Gastroesophageal sphincter (tissue), 4 donors: ENCODE measurements around the gene ARHGAP28. TPM values are rescaled to one million over a fixed set of nuclear protein-coding genes. Genes with fewer than 3 reads are reported as not detected.

Experiments
- ATAC-seq: fragments of 150-250 bp; one replicate; pipeline ENCODE4 v1.9.1; 2016; ENCODE audit warnings: mild to moderate bottlenecking, moderate library complexity
- H3K27ac ChIP-seq, 4 donors: fragments of 200-600 bp; sonication (generic) in 3 of 4; 1 replicate in 3 of 4; 2 replicates in 1 of 4; pipeline ENCODE4 v1.5.1; 2016 to 2019
- H3K27me3 ChIP-seq: fragments of 200-600 bp; sonication (generic); one replicate; pipeline ENCODE4 v1.5.1; 2019
- H3K36me3 ChIP-seq, 2 donors: fragments of 200-600 bp; sonication (generic); one replicate each; pipeline ENCODE4 v1.5.1; 2019; ENCODE audit warnings: control low read depth in 1 of 2
- H3K4me1 ChIP-seq, 3 donors: fragments of 200-600 bp; sonication (generic); 1 replicate in 2 of 3; 2 replicates in 1 of 3; pipeline ENCODE4 v1.5.1; 2016 to 2019; ENCODE audit warnings: control low read depth in 2 of 3
- H3K4me3 ChIP-seq, 2 donors: fragments of 200-600 bp; sonication (generic); one replicate each; pipeline ENCODE4 v1.5.1; 2019; ENCODE audit warnings: mild to moderate bottlenecking in 1 of 2, moderate library complexity in 1 of 2
- H3K9me3 ChIP-seq, 3 donors: fragments of 200-600 bp; sonication (generic); one replicate each; pipeline ENCODE4 v1.5.1; 2017 to 2019; ENCODE audit warnings: control low read depth in 2 of 3
- EP300 ChIP-seq: sonication (generic); formaldehyde crosslinking; IDR thresholded peaks from one replicate; pipeline ENCODE4 v1.6.1; 2017; ENCODE audit warnings: antibody characterized with exemption, mild to moderate bottlenecking
- POLR2A ChIP-seq, 2 donors: fragments of 450-650 bp; IDR thresholded peaks; one replicate each; pipeline ENCODE4 v1.6.1; 2017; ENCODE audit warnings: antibody characterized with exemption in 2 of 2, mild to moderate bottlenecking in 2 of 2, moderate library complexity in 1 of 2
- POLR2AphosphoS5 ChIP-seq: sonication (generic); formaldehyde crosslinking; IDR thresholded peaks from one replicate; pipeline ENCODE4 v1.6.1; 2017; ENCODE audit warnings: antibody characterized with exemption
- WGBS, 2 donors: methylation state at CpG; one replicate each; pipeline ENCODE4 v1.1.5; 2018; ENCODE audit warnings: low coverage in 1 of 2; 5-methylcytosine and 5-hydroxymethylcytosine counted together
- total RNA-seq, 4 donors: library from RNA; depleted of rRNA; stranded (reverse); fragments of >200 nt; gene quantifications; one replicate each; pipeline ENCODE4 v1.1.0, GENCODE V29; 2016
- TF ChIP-seq, protein P1 (sequence below), 4 experiments: fragments of 200-600 bp in 2 of 4; fragments of 450-650 bp in 2 of 4; sonication (generic) in 1 of 4; IDR thresholded peaks; one replicate each; pipeline ENCODE4 v1.5.1; 2017 to 2019; ENCODE audit warnings: antibody characterized with exemption in 4 of 4, mild to moderate bottlenecking in 2 of 4, moderate library complexity in 2 of 4

ARHGAP28 gene
- total RNA-seq, 4 donors from 2014 or later, result 0.35 to 1.9 (median 1.1) TPM

GRCh38 chr18:6866552-6867085 is 137.1 kb downstream of the ARHGAP28 start:
- ATAC-seq, result no peak
- Histone ChIP-seq H3K9me3 (no peaks in the 10 kb centered on the region), H3K27ac (no peak overlapping the region), H3K4me1 (no peaks in the 10 kb centered on the region), H3K36me3 (no peaks in the 10 kb centered on the region), H3K4me3 (no peak overlapping the region), H3K27me3 (no peaks in the 10 kb centered on the region)
- 77 to 88% methylated on average over 2 to 3 of the region's 3 CpGs for WGBS, 2 donors
- TF ChIP-seq, protein P1, sequence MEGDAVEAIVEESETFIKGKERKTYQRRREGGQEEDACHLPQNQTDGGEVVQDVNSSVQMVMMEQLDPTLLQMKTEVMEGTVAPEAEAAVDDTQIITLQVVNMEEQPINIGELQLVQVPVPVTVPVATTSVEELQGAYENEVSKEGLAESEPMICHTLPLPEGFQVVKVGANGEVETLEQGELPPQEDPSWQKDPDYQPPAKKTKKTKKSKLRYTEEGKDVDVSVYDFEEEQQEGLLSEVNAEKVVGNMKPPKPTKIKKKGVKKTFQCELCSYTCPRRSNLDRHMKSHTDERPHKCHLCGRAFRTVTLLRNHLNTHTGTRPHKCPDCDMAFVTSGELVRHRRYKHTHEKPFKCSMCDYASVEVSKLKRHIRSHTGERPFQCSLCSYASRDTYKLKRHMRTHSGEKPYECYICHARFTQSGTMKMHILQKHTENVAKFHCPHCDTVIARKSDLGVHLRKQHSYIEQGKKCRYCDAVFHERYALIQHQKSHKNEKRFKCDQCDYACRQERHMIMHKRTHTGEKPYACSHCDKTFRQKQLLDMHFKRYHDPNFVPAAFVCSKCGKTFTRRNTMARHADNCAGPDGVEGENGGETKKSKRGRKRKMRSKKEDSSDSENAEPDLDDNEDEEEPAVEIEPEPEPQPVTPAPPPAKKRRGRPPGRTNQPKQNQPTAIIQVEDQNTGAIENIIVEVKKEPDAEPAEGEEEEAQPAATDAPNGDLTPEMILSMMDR (IDR thresholded peaks at IDR 0.05), result no peak
- no peak for TF ChIP-seq POLR2AphosphoS5
- no peak for TF ChIP-seq POLR2A (IDR thresholded peaks at IDR 0.05)
- no peak for TF ChIP-seq EP300

- H3K9me3 ChIP-seq, result no peaks in the 10 kb centered on the region
- whole genome bisulfite sequencing, 2 donors, result 97 to 100% methylated on average over 3 to 6 of the region's 6 CpGs
- H3K4me3 ChIP-seq, result no peak overlapping the region
- TF ChIP-seq EP300, result no peak
- TF ChIP-seq POLR2AphosphoS5, result no peak
- TF ChIP-seq, protein P1 (IDR thresholded peaks at IDR 0.05), result no peak
- TF ChIP-seq POLR2A (IDR thresholded peaks at IDR 0.05), result no peak
- H3K4me1 ChIP-seq, result no peaks in the 10 kb centered on the region
- no peak for ATAC-seq
- H3K27ac ChIP-seq, result no peak overlapping the region
- H3K27me3 ChIP-seq, result no peaks in the 10 kb centered on the region
- no peaks in the 10 kb centered on the region for H3K36me3 ChIP-seq
Observed at GRCh38 chr18:6868033-6868432, 138.5 kb downstream of the ARHGAP28 start.

DNA sequence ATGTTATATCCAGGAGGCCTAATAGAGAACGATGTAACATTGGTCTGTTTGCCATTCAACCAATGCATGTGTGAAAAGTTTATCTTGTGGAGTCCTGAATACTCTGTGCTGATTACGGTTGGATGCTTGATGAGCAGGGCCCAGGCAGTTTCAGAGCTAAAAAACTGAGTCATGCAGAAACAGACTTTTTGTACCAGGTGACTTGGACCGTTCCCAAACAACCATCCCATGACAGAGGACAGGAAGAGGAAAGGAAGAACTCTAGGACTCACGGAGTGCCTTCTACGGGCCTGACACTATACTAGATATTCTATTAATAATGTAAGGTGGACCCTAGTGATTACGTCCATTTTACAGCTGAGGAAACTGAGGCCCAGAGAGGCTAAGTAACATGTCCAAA is 142.1 kb downstream of the ARHGAP28 start:
- H3K27ac ChIP-seq, result no peak overlapping the region
- ATAC-seq, result no peak
- 82 to 83% methylated on average over 4 to 6 of the region's 6 CpGs for WGBS, 2 donors
- no peaks in the 10 kb centered on the region for H3K9me3 ChIP-seq
- TF ChIP-seq POLR2A (IDR thresholded peaks at IDR 0.05) (no peak), EP300 (no peak), POLR2AphosphoS5 (no peak)
- TF ChIP-seq, protein P1 (IDR thresholded peaks at IDR 0.05), result no peak
- no peaks in the 10 kb centered on the region for H3K36me3 ChIP-seq
- no peaks in the 10 kb centered on the region for H3K4me1 ChIP-seq
- no peaks in the 10 kb centered on the region for H3K27me3 ChIP-seq
- H3K4me3 ChIP-seq, result no peak overlapping the region

- no peaks in the 10 kb centered on the region for H3K4me1 ChIP-seq
- H3K9me3 ChIP-seq, result no peaks in the 10 kb centered on the region
- 86 to 89% methylated on average over 5 to 6 of the region's 6 CpGs for WGBS, 2 donors
- H3K27ac ChIP-seq, result no peak overlapping the region
- no peak for ATAC-seq
- no peaks in the 10 kb centered on the region for H3K27me3 ChIP-seq
- no peak overlapping the region for H3K4me3 ChIP-seq
- no peak for TF ChIP-seq POLR2AphosphoS5
- TF ChIP-seq EP300, result no peak
- TF ChIP-seq POLR2A (IDR thresholded peaks at IDR 0.05), result no peak
- TF ChIP-seq, protein P1 (IDR thresholded peaks at IDR 0.05), result no peak
- no peaks in the 10 kb centered on the region for H3K36me3 ChIP-seq
Observed at GRCh38 chr18:6873040-6873751, 143.7 kb downstream of the ARHGAP28 start.

GRCh38 chr18:6874315-6874714 is 144.8 kb downstream of the ARHGAP28 start:
- H3K27ac ChIP-seq, result no peak overlapping the region
- no peak for ATAC-seq
- no peaks in the 10 kb centered on the region for H3K4me1 ChIP-seq
- TF ChIP-seq EP300, result no peak
- TF ChIP-seq, protein P1 (IDR thresholded peaks at IDR 0.05), result no peak
- H3K4me3 ChIP-seq, result no peak overlapping the region
- no peaks in the 10 kb centered on the region for H3K27me3 ChIP-seq
- no peaks in the 10 kb centered on the region for H3K9me3 ChIP-seq
- 86 to 100% methylated on average over 1 of the region's 1 CpG for WGBS, 2 donors
- H3K36me3 ChIP-seq, result no peaks in the 10 kb centered on the region
